DND-41 (cell line): ENCODE measurements around the gene MRPS27.

ENCODE experiments used
- EZH2 ChIP-seq: IDR thresholded peaks from 3 replicates; pipeline ENCODE4 v1.6.1; 2012; ENCODE audit warnings: borderline replicate concordance, low read depth, mild to moderate bottlenecking, moderate library complexity, low read length, inconsistent platforms; ENCODE audit not compliant: severe bottlenecking
- TF ChIP-seq, protein P1 (sequence below): IDR thresholded peaks from 2 replicates; pipeline ENCODE4 v1.5.1; 2012; ENCODE audit warnings: borderline replicate concordance, low read length, moderate library complexity, mild to moderate bottlenecking; ENCODE audit not compliant: poor library complexity, severe bottlenecking; ENCODE audit errors: extremely low read depth

DNA sequence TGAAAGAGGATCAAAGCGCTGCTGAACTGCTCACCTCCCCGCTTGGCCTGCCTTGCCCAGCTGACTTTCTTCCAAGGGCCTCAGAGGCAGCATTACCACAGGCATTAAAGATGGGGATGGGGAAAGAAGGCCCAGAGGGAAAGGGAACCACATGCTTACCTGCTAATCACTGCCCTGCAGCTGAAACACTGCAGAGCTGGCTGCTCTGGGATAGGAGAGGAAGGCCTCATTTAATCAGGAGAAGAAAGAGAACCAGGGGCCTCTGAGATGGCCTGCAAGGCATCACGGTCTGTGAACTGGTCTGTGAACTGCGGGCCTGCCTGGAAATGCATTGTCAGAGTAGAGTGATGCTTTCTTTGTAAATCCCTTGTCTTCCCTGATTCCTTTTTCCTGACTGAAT is 44.9 kb upstream of the MRPS27 start:
- TF ChIP-seq, protein P1, sequence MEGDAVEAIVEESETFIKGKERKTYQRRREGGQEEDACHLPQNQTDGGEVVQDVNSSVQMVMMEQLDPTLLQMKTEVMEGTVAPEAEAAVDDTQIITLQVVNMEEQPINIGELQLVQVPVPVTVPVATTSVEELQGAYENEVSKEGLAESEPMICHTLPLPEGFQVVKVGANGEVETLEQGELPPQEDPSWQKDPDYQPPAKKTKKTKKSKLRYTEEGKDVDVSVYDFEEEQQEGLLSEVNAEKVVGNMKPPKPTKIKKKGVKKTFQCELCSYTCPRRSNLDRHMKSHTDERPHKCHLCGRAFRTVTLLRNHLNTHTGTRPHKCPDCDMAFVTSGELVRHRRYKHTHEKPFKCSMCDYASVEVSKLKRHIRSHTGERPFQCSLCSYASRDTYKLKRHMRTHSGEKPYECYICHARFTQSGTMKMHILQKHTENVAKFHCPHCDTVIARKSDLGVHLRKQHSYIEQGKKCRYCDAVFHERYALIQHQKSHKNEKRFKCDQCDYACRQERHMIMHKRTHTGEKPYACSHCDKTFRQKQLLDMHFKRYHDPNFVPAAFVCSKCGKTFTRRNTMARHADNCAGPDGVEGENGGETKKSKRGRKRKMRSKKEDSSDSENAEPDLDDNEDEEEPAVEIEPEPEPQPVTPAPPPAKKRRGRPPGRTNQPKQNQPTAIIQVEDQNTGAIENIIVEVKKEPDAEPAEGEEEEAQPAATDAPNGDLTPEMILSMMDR = no peak
- no peak for TF ChIP-seq EZH2
